MCF 10A (cell line): ENCODE measurements around the gene UNC93A. TPM values are rescaled to one million over a fixed set of nuclear protein-coding genes. Genes with fewer than 3 reads are reported as not detected.

Source experiments
- BruUV-seq: library from RNA; stranded (reverse); fragments of 400-500 nt; replicated peaks from 2 replicates; lab custom pipeline; 2021; lab: Mats Ljungman, UMichigan
- CTCF ChIA-PET: fragments of 300-600 bp; sonication (Branson Sonifier 250); formaldehyde crosslinking; extraction: SDS; loops from one replicate; lab custom pipeline; 2021; ENCODE audit warnings: antibody characterized with exemption, inconsistent platforms; lab: Yijun Ruan, JAX
- POLR2A ChIA-PET: fragments of 300-600, 350-650 bp; sonication (Branson Sonifier 250); formaldehyde crosslinking; extraction: SDS; loops from one replicate; lab custom pipeline; 2020; ENCODE audit warnings: antibody characterized with exemption, inconsistent platforms; lab: Yijun Ruan, JAX
- DNase-seq: peaks from one replicate; pipeline ENCODE4 v3.0.0-alpha.2; 2018; ENCODE audit not compliant: unreplicated experiment
- H3K27ac Mint-ChIP-seq: one replicate; pipeline ENCODE4 v1.8.0; 2022; ENCODE audit warnings: mild to moderate bottlenecking, low read depth, mixed read lengths; ENCODE audit not compliant: unreplicated experiment
- H3K27me3 Mint-ChIP-seq: one replicate; pipeline ENCODE4 v1.8.0; 2022; ENCODE audit warnings: mixed read lengths; ENCODE audit not compliant: insufficient read depth, unreplicated experiment
- H3K36me3 Mint-ChIP-seq: one replicate; pipeline ENCODE4 v1.8.0; 2022; ENCODE audit warnings: mild to moderate bottlenecking, moderate library complexity, mixed read lengths; ENCODE audit not compliant: insufficient read depth, unreplicated experiment
- H3K4me1 Mint-ChIP-seq: one replicate; pipeline ENCODE4 v1.8.0; 2022; ENCODE audit warnings: mixed read lengths; ENCODE audit not compliant: insufficient read depth, unreplicated experiment
- H3K4me3 Mint-ChIP-seq: one replicate; pipeline ENCODE4 v1.8.0; 2022; ENCODE audit warnings: mild to moderate bottlenecking, moderate library complexity, mixed read lengths; ENCODE audit not compliant: unreplicated experiment
- H3K9me3 Mint-ChIP-seq: one replicate; pipeline ENCODE4 v1.8.0; 2022; ENCODE audit warnings: mixed read lengths; ENCODE audit not compliant: unreplicated experiment
- CTCF ChIP-seq: fragments of 200-600 bp; IDR thresholded peaks from one replicate; pipeline ENCODE4 v1.8.0; 2022; ENCODE audit warnings: antibody characterized with exemption, mild to moderate bottlenecking; ENCODE audit not compliant: unreplicated experiment
- intact Hi-C: fragments of 100-400 bp; cut with micrococcal nuclease; formaldehyde crosslinking; loops from 2 replicates; pipeline ENCODE4 v1.14.1; 2022
- total RNA-seq: library from RNA; stranded (reverse); gene quantifications from 2 replicates; pipeline ENCODE4 v1.2.3, GENCODE V29; 2022

The UNC93A gene
- total RNA-seq, 1 experiment from 2014 or later = not detected

- POLR2A ChIA-PET = no interaction called here
- Mint-ChIP-seq H3K4me1 (no peaks in the 10 kb centered on the region), H3K4me3 (no peak overlapping the region), H3K9me3 (no peaks in the 10 kb centered on the region), H3K27me3 (peaks cover 50% of the 10 kb centered on the region), H3K36me3 (no peaks in the 10 kb centered on the region), H3K27ac (no peak overlapping the region)
- CTCF ChIA-PET = interaction anchor here (1.2 kb wide), 1 partner anchor 13 kb away, joined by 3 read pairs; no protein-coding TSS in a partner anchor
- TF ChIP-seq CTCF = no peak
- BruUV-seq = no TSS peak
- intact Hi-C loops = no loop called here
- DNase-seq = no peak
Observed at GRCh38 chr6:167302796-167303195, 11.7 kb downstream of the UNC93A start.

- TF ChIP-seq CTCF = no peak
- no TSS peak for BruUV-seq
- H3K4me3 Mint-ChIP-seq = no peak overlapping the region
- POLR2A ChIA-PET = no interaction called here
- intact Hi-C loops = no loop called here
- no peak overlapping the region for H3K27ac Mint-ChIP-seq
- no peaks in the 10 kb centered on the region for H3K4me1 Mint-ChIP-seq
- no peaks in the 10 kb centered on the region for H3K36me3 Mint-ChIP-seq
- peaks cover 42% of the 10 kb centered on the region for H3K27me3 Mint-ChIP-seq
- no peak for DNase-seq
- H3K9me3 Mint-ChIP-seq = no peaks in the 10 kb centered on the region
- CTCF ChIA-PET = interaction anchor here (0.6 to 1.2 kb wide), 2 partner anchors 14 to 16 kb away, joined by 3 to 4 read pairs; no protein-coding TSS in a partner anchor
Observed at GRCh38 chr6:167303675-167304625, 12.8 kb downstream of the UNC93A start.

- Mint-ChIP-seq H3K4me1 (no peaks in the 10 kb centered on the region), H3K27ac (no peak overlapping the region), H3K27me3 (peaks cover 37% of the 10 kb centered on the region), H3K9me3 (no peaks in the 10 kb centered on the region), H3K4me3 (no peak overlapping the region), H3K36me3 (no peaks in the 10 kb centered on the region)
- ChIA-PET POLR2A (no interaction called here), CTCF (no interaction called here)
- DNase-seq = no peak
- intact Hi-C loops = no loop called here
- no TSS peak for BruUV-seq
- no peak for TF ChIP-seq CTCF
Observed at GRCh38 chr6:167304912-167305311, 13.8 kb downstream of the UNC93A start.

GRCh38 chr6:167305796-167306195 lies 14.7 kb downstream of the UNC93A start:
- TF ChIP-seq CTCF = no peak
- intact Hi-C loops = no loop called here
- Mint-ChIP-seq H3K36me3 (no peaks in the 10 kb centered on the region), H3K4me1 (no peaks in the 10 kb centered on the region), H3K9me3 (no peaks in the 10 kb centered on the region), H3K27ac (no peak overlapping the region), H3K4me3 (no peak overlapping the region), H3K27me3 (peaks cover 30% of the 10 kb centered on the region)
- no TSS peak for BruUV-seq
- ChIA-PET POLR2A (no interaction called here), CTCF (no interaction called here)
- no peak for DNase-seq
